Measurements from ENCODE around the gene PADI2.
"Not testable (repeated sequence)": the region's sequence is repeated elsewhere in the genome, so short reads cannot be mapped to it uniquely, and the experiment has no call there.

The PADI2 gene

GRCh38 chr1:17080085-17080759 lies 39.0 kb downstream of the PADI2 start:
- no peak for DNase-seq

- no peak for DNase-seq
Measured at GRCh38 chr1:17078991-17079868, 40.0 kb downstream of the PADI2 start.

DNA sequence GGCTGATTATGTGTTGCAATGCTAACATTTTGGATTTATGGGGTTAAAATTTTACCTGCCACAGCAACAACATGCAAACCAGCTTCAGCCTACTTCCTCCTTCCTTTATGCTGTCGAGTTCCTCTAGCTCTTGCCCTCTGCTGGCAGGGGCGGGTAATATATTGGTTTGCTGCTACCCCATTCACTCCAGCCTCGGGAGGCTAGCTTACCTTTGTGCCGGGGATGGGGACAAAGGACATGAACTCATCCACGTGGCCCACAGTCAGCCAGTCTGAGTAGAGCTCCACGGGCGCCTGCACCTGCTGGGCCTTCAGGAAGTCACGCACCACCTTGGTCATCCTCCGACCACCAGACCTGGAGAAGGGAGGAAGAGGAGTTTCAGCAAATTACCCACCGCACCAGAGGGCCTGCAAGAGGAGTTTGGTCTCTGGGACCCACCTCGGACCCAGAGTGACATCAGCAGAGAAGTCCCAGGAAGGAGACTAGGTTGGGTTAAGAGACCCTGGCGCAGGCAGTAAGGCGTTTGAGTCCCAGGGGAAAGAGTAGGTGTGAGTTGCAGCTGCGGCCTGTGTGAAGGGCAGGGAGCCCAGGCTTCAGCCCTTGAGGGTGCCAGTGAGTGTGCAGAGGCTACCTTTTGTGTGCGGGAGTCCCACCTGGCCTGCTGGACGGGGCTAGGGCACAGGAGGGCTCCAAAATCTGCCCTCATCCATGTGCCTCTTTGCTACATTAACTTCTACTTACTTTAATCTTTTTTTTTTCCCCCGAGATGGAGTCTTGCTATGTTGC lies 43.6 kb downstream of the PADI2 start:
- DNase-seq = peak; percentile 22

DNA sequence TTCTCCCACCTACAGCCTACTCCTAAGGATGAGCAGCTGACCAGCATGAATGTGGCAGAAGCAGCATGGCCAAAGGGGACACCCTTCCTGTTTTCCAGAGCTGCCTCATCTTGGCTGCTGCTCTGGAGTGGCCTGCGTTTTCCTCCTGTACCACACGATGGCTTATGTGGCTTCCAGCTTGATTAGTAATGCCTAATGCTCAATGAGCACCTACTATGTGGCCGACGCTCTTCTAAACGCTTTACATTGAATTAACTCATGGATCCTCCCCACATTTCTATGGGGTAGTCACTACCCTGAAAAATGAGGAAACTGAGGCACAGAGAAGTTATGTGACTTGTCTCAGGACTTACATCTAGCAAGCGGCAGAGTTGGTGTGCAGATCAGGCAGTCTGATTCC lies 47.5 kb downstream of the PADI2 start:
- no peak for DNase-seq

GRCh38 chr1:17070163-17070525 lies 49.1 kb downstream of the PADI2 start:
- DNase-seq = no peak

- DNase-seq = no peak
Measured at GRCh38 chr1:17069452-17070162, 49.6 kb downstream of the PADI2 start.

DNA sequence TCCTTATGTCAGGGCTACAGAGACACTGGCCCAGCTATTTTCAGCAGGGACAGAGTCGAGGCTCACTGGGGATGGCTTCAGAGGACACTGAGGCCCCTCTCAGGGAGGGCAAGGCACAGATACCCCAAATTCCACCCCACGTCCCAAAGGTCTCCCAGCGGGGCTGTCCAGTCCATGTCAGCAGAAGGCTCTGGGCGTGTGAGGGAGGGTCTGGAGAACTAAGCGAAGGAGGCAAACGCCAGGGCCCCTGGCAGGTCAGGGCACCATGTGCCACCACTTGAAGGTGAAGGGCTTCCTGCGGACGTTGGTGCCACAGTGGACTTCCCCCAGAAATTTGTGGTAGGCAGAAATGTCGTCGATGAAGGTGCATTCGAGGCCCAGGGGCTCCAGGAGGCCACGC lies 50.5 kb downstream of the PADI2 start:
- DNase-seq = no peak

GRCh38 chr1:17067465-17068240 lies 51.6 kb downstream of the PADI2 start:
- no peak for DNase-seq

- no peak for DNase-seq
Measured at GRCh38 chr1:17067069-17067426, 52.2 kb downstream of the PADI2 start.

- no peak for DNase-seq
Measured at GRCh38 chr1:17066361-17067068, 52.7 kb downstream of the PADI2 start.

DNA sequence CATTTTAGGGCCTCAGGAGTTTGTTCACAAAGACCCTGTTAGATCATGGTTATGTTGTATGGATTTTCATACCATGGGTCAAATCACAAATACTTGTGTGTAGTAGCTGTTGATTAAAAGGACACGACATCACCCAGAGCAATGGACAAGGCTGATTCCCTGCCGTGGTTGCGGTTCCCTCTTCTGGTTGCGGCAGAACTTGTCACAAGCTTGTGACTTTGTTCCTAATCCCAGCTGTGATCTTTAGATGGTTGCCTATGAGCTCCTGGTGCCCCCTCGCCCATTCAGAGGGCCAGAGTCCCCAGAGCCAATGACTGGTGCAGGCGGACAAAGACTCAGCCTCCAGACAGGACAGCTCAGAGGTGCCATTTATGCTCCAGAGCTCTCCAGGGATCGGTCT lies 53.6 kb downstream of the PADI2 start:
- no peak for DNase-seq

DNA sequence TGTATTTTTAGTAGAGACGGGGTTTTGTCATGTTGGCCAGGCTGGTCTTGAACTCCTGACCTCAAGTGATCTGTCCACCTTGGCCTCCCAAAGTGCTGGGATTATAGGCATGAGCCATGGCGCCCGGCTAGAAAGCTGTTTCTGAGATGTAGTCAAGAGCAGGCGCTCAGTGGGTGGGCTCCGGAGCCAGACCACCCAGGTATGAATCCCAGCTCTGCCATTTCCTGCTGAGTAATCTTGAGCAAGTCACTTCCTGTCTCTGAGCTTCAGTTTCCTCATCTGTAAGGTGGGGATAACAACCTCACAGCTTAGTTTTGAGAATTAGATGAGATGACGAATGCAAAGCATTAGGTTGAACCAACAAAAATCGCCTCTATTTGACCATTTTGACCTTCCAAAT lies 56.5 kb downstream of the PADI2 start:
- not testable (repeated sequence) for DNase-seq

DNA sequence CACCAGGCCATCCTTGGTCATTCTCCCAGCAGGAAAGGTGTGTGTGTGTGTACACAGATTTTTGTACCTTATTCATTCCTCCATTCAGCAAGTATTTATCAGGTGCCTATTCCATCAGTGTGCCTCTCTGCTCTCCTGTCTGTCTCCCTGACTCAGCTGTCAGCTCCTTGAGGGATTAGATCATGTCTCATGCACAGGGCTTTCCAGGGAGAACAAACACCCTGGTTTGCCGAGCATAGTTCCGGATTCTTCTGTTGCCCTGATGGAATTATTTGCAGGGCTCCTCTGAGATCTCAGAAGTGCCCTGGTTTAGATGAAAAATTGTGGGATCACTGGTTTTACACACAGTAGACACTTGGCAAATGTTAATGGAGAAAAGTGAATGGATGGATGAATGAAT lies 57.4 kb downstream of the PADI2 start:
- no peak for DNase-seq

GRCh38 chr1:17061486-17061885 lies 57.8 kb downstream of the PADI2 start:
- no peak for DNase-seq

DNA sequence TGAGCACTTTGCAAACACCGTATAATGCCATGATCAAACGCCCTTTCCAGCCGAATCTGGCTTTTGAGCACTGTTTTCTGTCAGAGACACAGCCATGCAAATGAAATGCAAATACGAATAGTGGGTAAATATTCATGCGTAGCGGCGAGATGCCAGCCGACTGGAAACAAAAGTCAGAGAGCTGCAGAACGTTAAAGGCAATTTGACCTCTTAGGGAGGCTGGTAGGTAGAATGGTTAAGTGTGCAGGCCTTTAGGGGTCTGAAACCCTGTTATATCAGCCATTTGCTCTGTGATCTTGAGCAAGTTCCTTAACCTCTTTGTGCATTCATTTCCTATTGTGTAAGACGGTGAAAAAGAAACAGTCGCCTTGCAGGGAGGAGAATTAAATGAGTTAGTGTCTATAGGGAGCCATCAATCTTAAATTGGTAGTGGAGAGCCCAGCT lies 58.9 kb downstream of the PADI2 start:
- DNase-seq = no peak

GRCh38 chr1:17059391-17060305 lies 59.6 kb downstream of the PADI2 start:
- peak; percentile 44 for DNase-seq

DNA sequence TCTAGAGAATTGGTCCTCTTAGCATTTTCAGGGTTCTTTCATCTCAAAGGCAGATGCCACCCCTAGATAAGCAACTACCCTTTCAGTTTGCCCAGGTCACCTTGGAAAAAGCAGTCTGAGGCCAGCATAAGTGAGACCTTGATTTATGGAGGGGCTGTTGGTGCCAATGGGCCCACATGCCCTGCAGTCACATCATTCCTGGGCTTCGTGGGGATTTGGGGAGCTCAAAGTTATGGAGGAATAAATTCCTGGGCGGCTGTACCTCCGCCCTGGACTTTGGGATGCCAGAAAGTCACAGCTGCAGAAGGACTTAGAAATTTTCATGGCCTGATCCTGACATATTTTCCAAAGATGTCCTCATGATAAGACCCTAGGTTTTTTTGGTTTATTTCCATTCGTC lies 62.7 kb downstream of the PADI2 start:
- DNase-seq = no peak

- no peak for DNase-seq
Measured at GRCh38 chr1:17055801-17056200, 63.5 kb downstream of the PADI2 start.

DNA sequence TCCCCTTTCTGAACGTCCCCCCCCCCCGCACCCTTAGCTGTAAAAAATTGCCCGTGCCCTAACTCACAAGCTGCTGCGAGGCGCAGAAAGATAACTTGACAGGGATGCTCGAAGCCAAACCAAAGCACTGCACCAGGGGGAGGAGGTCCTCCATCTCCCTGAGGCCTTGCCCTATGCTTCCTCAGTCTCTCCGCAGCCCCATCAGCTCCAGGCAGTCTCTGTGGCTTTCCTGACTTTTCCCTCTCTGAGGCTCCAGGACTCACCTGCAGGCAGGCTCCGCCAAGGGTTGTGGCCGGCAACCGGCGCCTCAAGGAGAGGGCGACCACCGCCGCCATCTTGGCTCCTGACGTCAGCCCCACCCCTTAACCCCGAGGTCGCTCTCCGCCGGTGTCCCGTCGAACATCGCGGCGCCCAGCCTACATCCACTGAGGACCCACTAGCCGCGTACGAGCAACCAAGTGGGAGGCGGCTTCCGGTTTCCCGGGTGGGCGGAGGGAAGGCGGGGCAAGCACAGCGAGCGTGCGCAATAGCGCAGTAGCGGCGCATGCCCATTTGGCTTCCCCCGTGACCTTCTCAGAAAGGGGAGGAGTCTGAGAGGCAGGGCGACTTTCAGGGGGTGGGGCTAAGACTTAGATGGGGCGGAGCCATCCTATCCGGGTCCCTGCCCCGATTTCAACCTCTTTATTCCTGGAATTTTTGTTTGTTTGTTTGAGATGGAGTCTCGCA lies 65.4 kb downstream of the PADI2 start, which contains the start of gene SDHB:
Gene SDHB (minus strand): TSS at position 348 of the 726 bp plus-strand sequence. CDS start 13 bp downstream, at position 335.
- peak; percentile 99 for DNase-seq

Data from CD4-positive, alpha-beta T cell treated with Interleukin-21 for 1 hour (primary cell).